Measurements from ENCODE around the gene GREB1.

DNA sequence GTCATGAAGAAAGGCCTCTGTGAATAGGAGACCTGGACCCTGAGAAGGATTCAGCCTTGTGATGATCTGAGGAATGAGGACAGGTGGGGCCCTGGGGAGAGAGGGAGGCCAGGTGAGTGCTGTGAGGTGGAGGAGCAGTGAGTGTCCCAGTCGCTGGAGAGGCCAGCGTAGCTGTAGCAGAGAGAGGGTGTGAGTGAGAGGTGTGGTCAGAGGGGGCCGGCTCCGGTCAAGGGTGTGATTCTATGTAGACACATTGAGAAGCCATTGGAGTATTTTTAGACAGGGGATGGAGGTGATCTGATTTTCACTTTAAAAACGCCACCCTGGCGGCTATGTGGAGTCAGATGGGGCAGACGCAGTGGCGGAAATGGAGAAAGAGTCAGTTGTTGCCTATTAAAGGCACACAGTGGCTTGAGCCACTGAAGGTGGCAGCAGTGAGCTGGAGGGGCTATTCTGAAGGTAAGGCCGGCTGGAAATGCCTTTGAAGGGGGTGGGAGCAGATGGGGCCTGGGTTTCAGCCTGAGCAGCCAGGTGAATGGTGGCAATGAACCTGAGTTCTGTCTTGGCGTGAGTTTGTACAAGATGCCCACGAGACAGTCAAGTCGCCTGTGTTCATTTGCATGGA lies 55.6 kb downstream of the GREB1 start:
- TF ChIP-seq, protein P1, sequence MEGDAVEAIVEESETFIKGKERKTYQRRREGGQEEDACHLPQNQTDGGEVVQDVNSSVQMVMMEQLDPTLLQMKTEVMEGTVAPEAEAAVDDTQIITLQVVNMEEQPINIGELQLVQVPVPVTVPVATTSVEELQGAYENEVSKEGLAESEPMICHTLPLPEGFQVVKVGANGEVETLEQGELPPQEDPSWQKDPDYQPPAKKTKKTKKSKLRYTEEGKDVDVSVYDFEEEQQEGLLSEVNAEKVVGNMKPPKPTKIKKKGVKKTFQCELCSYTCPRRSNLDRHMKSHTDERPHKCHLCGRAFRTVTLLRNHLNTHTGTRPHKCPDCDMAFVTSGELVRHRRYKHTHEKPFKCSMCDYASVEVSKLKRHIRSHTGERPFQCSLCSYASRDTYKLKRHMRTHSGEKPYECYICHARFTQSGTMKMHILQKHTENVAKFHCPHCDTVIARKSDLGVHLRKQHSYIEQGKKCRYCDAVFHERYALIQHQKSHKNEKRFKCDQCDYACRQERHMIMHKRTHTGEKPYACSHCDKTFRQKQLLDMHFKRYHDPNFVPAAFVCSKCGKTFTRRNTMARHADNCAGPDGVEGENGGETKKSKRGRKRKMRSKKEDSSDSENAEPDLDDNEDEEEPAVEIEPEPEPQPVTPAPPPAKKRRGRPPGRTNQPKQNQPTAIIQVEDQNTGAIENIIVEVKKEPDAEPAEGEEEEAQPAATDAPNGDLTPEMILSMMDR (conservative IDR thresholded peaks at IDR 0.05; ENCODE audit: low read depth, low read length) = peak; percentile 57
- TF ChIP-seq EZH2 (IDR thresholded peaks at IDR 0.05; ENCODE audit: low read length, unreplicated experiment) (no peak), EZH2phosphoT487 (IDR thresholded peaks at IDR 0.05; ENCODE audit: borderline replicate concordance, low read length) (no peak)
